AG09319 (cell line): ENCODE results near the gene NUAK2.

ENCODE experiments used
- DNase-seq: peaks from one replicate; pipeline ENCODE4 v3.0.0-alpha.2; 2010; ENCODE audit warnings: low read depth; ENCODE audit errors: extremely low read depth
- CTCF ChIP-seq: IDR thresholded peaks from 2 replicates; pipeline ENCODE4 v1.5.1; 2011; ENCODE audit warnings: low read depth, mild to moderate bottlenecking, inconsistent platforms, low read length, moderate library complexity

Gene NUAK2

GRCh38 chr1:205338011-205338410 is 16.5 kb upstream of the NUAK2 start:
- TF ChIP-seq CTCF, result no peak
- DNase-seq, result no peak

- DNase-seq, result no peak
- no peak for TF ChIP-seq CTCF
These were observed 15.9 kb upstream of the NUAK2 start for GRCh38 chr1:205337481-205337880.

GRCh38 chr1:205335692-205336091 is 14.1 kb upstream of the NUAK2 start:
- peak; percentile 98 for TF ChIP-seq CTCF
- DNase-seq, result no peak

GRCh38 chr1:205332015-205332791 is 10.7 kb upstream of the NUAK2 start:
- no peak for DNase-seq
- TF ChIP-seq CTCF, result no peak

GRCh38 chr1:205330150-205330549 is 8.6 kb upstream of the NUAK2 start:
- DNase-seq, result no peak
- no peak for TF ChIP-seq CTCF

- TF ChIP-seq CTCF, result no peak
- no peak for DNase-seq
These were observed 8.2 kb upstream of the NUAK2 start for GRCh38 chr1:205329719-205330118.

- no peak for TF ChIP-seq CTCF
- no peak for DNase-seq
These were observed 6.9 kb upstream of the NUAK2 start for GRCh38 chr1:205328476-205328875.
